Astrocyte (in vitro differentiated cells and primary cell): ENCODE results near the gene DLG1.

Experiments used
- EZH2 ChIP-seq: IDR thresholded peaks from 2 replicates; pipeline ENCODE4 v1.6.1; 2012; ENCODE audit warnings: mild to moderate bottlenecking, low read length, inconsistent platforms; ENCODE audit not compliant: insufficient read depth
- TF ChIP-seq, protein P1 (sequence below): IDR thresholded peaks from 2 replicates; pipeline ENCODE4 v1.5.1; 2011; ENCODE audit warnings: low read depth, mild to moderate bottlenecking, inconsistent platforms, low read length, moderate library complexity; ENCODE audit not compliant: insufficient read depth

DNA sequence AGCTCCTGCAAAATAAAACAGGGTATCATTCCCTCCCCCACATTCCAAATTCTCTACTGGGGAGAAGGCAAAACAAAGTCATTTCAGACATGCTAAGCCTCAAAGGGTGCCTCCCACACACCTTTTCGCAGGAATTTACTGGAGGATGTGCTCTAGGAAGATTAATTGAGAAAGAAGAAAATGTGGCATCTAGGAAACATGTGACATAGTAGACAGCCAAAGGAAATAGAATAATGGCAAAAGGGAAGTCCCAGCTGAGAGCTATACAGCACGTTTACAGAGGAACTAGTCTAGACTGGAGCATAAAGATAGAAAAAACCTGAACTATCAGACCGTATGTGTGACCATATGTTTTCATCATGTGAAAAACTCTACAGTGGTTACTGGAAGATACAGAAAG, 210.0 kb downstream of the DLG1 start:
- no peak for TF ChIP-seq EZH2
- TF ChIP-seq, protein P1, sequence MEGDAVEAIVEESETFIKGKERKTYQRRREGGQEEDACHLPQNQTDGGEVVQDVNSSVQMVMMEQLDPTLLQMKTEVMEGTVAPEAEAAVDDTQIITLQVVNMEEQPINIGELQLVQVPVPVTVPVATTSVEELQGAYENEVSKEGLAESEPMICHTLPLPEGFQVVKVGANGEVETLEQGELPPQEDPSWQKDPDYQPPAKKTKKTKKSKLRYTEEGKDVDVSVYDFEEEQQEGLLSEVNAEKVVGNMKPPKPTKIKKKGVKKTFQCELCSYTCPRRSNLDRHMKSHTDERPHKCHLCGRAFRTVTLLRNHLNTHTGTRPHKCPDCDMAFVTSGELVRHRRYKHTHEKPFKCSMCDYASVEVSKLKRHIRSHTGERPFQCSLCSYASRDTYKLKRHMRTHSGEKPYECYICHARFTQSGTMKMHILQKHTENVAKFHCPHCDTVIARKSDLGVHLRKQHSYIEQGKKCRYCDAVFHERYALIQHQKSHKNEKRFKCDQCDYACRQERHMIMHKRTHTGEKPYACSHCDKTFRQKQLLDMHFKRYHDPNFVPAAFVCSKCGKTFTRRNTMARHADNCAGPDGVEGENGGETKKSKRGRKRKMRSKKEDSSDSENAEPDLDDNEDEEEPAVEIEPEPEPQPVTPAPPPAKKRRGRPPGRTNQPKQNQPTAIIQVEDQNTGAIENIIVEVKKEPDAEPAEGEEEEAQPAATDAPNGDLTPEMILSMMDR = no peak
